Activated T-helper 2 cell treated with anti-CD3 and anti-CD28 coated beads, Interferon-gamma antibody, Interleukin-2, Interleukin-4, amounts not matched to agents 10 μg/mL and 5 μg/mL and 100 μg/mL, durations not matched to agents 14 hours and 24 hours and 36 hours (primary cell): Measurements from ENCODE around the gene AFP. TPM values are rescaled to one million over a fixed set of nuclear protein-coding genes. Genes with fewer than 3 reads are reported as not detected.

Experiments used
- total RNA-seq: library from RNA; stranded (reverse); gene quantifications from 2 replicates; pipeline ENCODE4 v1.2.3, GENCODE V29; 2022

The AFP gene
- total RNA-seq, 1 donor from 2014 or later = not detected

Other genes with a start within 250 kb of the AFP start
- 70.0 and 71.4 TPM in 2 replicates for gene ANKRD17, start 177.4 kb upstream of the AFP start, total RNA-seq
- gene ALB, start 31.9 kb upstream of the AFP start, total RNA-seq = not detected in 2 replicates
- gene AFM, start 45.5 kb downstream of the AFP start, total RNA-seq = not detected in 2 replicates
- gene RASSF6, start 184.2 kb downstream of the AFP start, total RNA-seq = not detected in 2 replicates